CD4-positive, CD25-positive, alpha-beta regulatory T cell (primary cell): ENCODE measurements around the gene ENTR1. TPM values are rescaled to one million over a fixed set of nuclear protein-coding genes. Genes with fewer than 3 reads are reported as not detected.

ENCODE experiments used
- ATAC-seq, 2 donors: fragments of 150-1000 bp; cut with Tn5 transposase; one replicate each; pipeline ENCODE4 v1.10.0; 2021; ENCODE audit warnings: low read depth in 2 of 2, moderate number of reproducible peaks in 2 of 2, moderate library complexity in 1 of 2
- DNase-seq, 3 donors: peaks; one replicate each; pipeline versions ENCODE4 v3.0.0 to v3.0.0-alpha.2; 2012 to 2022; ENCODE audit warnings: mixed read lengths in 1 of 3
- H3K27ac ChIP-seq: one replicate; pipeline ENCODE4 v1.7.0; 2013; ENCODE audit warnings: mild to moderate bottlenecking, low read length; ENCODE audit not compliant: insufficient read depth, poor library complexity, severe bottlenecking
- H3K27me3 ChIP-seq: one replicate; pipeline ENCODE4 v1.7.0; 2013; ENCODE audit warnings: low read length; ENCODE audit not compliant: control insufficient read depth, insufficient read depth
- H3K36me3 ChIP-seq: one replicate; pipeline ENCODE4 v1.7.0; 2013; ENCODE audit warnings: mild to moderate bottlenecking, low read length, moderate library complexity; ENCODE audit not compliant: control insufficient read depth, insufficient read depth
- H3K4me1 ChIP-seq: 2 replicates; pipeline ENCODE4 v1.7.0; 2013; ENCODE audit warnings: mild to moderate bottlenecking, low read length; ENCODE audit not compliant: insufficient read depth, control insufficient read depth, poor library complexity, severe bottlenecking
- H3K4me3 ChIP-seq: one replicate; pipeline ENCODE4 v1.7.0; 2013; ENCODE audit warnings: low read depth, mild to moderate bottlenecking, low read length, moderate library complexity
- H3K9me3 ChIP-seq, 2 experiments: 1 replicate in 1 of 2; 2 replicates in 1 of 2; pipeline ENCODE4 v1.7.0; 2013; ENCODE audit warnings: low read length in 2 of 2, mild to moderate bottlenecking in 1 of 2, moderate library complexity in 1 of 2; ENCODE audit not compliant: control insufficient read depth in 2 of 2
- H3K27ac Mint-ChIP-seq, 3 donors: one replicate each; pipeline ENCODE4 v1.8.0; 2020 to 2022; ENCODE audit warnings: mild to moderate bottlenecking in 3 of 3, mixed read lengths in 3 of 3, moderate library complexity in 2 of 3
- H3K27me3 Mint-ChIP-seq: one replicate; pipeline ENCODE4 v1.8.0; 2022; ENCODE audit warnings: mild to moderate bottlenecking, mixed read lengths
- H3K36me3 Mint-ChIP-seq: one replicate; pipeline ENCODE4 v1.8.0; 2020; ENCODE audit warnings: mixed read lengths
- H3K4me1 Mint-ChIP-seq, 4 donors: one replicate each; pipeline ENCODE4 v1.8.0; 2020 to 2022; ENCODE audit warnings: mixed read lengths in 4 of 4, mild to moderate bottlenecking in 1 of 4
- H3K4me3 Mint-ChIP-seq, 4 donors: one replicate each; pipeline ENCODE4 v1.8.0; 2020 to 2022; ENCODE audit warnings: mild to moderate bottlenecking in 4 of 4, mixed read lengths in 4 of 4, moderate library complexity in 3 of 4
- H3K9me3 Mint-ChIP-seq, 7 donors: one replicate each; pipeline ENCODE4 v1.8.0; 2020 to 2022; ENCODE audit warnings: mixed read lengths in 7 of 7, mild to moderate bottlenecking in 3 of 7, moderate library complexity in 2 of 7
- polyA plus RNA-seq, 4 donors: library from polyadenylated mRNA; unstranded; fragments of 300-500 nt; fragmentation: Illumina TruSeq; gene quantifications; one replicate each; pipeline ENCODE4 v1.2.3, GENCODE V29; 2021
- total RNA-seq: library from RNA; stranded (reverse); gene quantifications from one replicate; pipeline ENCODE4 v1.2.3, GENCODE V29; 2022

The ENTR1 gene
- total and polyA plus RNA-seq, 5 donors from 2014 or later = 7.8 to 63.2 (median 9.6) TPM

- Histone ChIP-seq H3K27me3 (no peaks in the 10 kb centered on the region), H3K9me3 (no peaks in the 10 kb centered on the region), H3K4me1 (peaks cover 18% of the 10 kb centered on the region), H3K27ac (no peak overlapping the region), H3K36me3 (peaks cover 18% of the 10 kb centered on the region), H3K4me3 (no peak overlapping the region)
- Mint-ChIP-seq H3K9me3 (no peaks in the 10 kb centered on the region), H3K4me1 (peaks cover 4 to 22% (median 17%) of the 10 kb centered on the region in 4 donors), H3K4me3 (no peak overlapping the region), H3K27ac (peak overlapping the region in 1 of 3 donors; percentile 48), H3K36me3 (peaks cover 25% of the 10 kb centered on the region), H3K27me3 (no peaks in the 10 kb centered on the region)
- ATAC-seq (no peak), DNase-seq (no peak)
These were observed 27.0 kb downstream of the ENTR1 start for GRCh38 chr9:136383436-136383835.

- no peaks in the 10 kb centered on the region for H3K27me3 ChIP-seq
- H3K36me3 Mint-ChIP-seq = peaks cover 19% of the 10 kb centered on the region
- H3K4me1 ChIP-seq = peaks cover 18% of the 10 kb centered on the region
- no peaks in the 10 kb centered on the region for H3K9me3 Mint-ChIP-seq
- no peak overlapping the region for H3K4me3 ChIP-seq
- peaks cover 4 to 22% (median 17%) of the 10 kb centered on the region in 4 donors for H3K4me1 Mint-ChIP-seq
- ATAC-seq (no peak), DNase-seq (no peak)
- H3K4me3 Mint-ChIP-seq = no peak overlapping the region
- no peaks in the 10 kb centered on the region for H3K9me3 ChIP-seq
- H3K27ac Mint-ChIP-seq = no peak overlapping the region
- H3K27ac ChIP-seq = no peak overlapping the region
- no peaks in the 10 kb centered on the region for H3K27me3 Mint-ChIP-seq
- H3K36me3 ChIP-seq = peaks cover 9% of the 10 kb centered on the region
These were observed 28.4 kb downstream of the ENTR1 start for GRCh38 chr9:136381966-136382513.

GRCh38 chr9:136381311-136381710 lies 29.1 kb downstream of the ENTR1 start:
- DNase-seq (no peak), ATAC-seq (no peak)
- H3K4me1 ChIP-seq = peaks cover 18% of the 10 kb centered on the region
- no peak overlapping the region for H3K27ac Mint-ChIP-seq
- peaks cover 4 to 22% (median 17%) of the 10 kb centered on the region in 4 donors for H3K4me1 Mint-ChIP-seq
- peaks cover 7% of the 10 kb centered on the region for H3K36me3 ChIP-seq
- H3K27me3 Mint-ChIP-seq = no peaks in the 10 kb centered on the region
- no peaks in the 10 kb centered on the region for H3K9me3 Mint-ChIP-seq
- no peaks in the 10 kb centered on the region for H3K27me3 ChIP-seq
- no peak overlapping the region for H3K4me3 ChIP-seq
- no peak overlapping the region for H3K4me3 Mint-ChIP-seq
- no peaks in the 10 kb centered on the region for H3K9me3 ChIP-seq
- peaks cover 19% of the 10 kb centered on the region for H3K36me3 Mint-ChIP-seq
- no peak overlapping the region for H3K27ac ChIP-seq

GRCh38 chr9:136380381-136380780 lies 30.0 kb downstream of the ENTR1 start:
- Mint-ChIP-seq H3K4me3 (no peak overlapping the region), H3K4me1 (peaks cover 4 to 14% (median 10%) of the 10 kb centered on the region in 4 donors), H3K27me3 (no peaks in the 10 kb centered on the region), H3K27ac (no peak overlapping the region), H3K36me3 (peaks cover 13% of the 10 kb centered on the region), H3K9me3 (no peaks in the 10 kb centered on the region)
- Histone ChIP-seq H3K4me3 (no peak overlapping the region), H3K27me3 (no peaks in the 10 kb centered on the region), H3K27ac (no peak overlapping the region), H3K4me1 (peaks cover 11% of the 10 kb centered on the region), H3K9me3 (no peaks in the 10 kb centered on the region), H3K36me3 (peaks cover 5% of the 10 kb centered on the region)
- ATAC-seq (no peak), DNase-seq (no peak)

GRCh38 chr9:136379891-136380290 lies 30.5 kb downstream of the ENTR1 start:
- Mint-ChIP-seq H3K4me3 (no peak overlapping the region), H3K36me3 (peaks cover 10% of the 10 kb centered on the region), H3K4me1 (peaks cover 3 to 9% (median 6%) of the 10 kb centered on the region in 4 donors), H3K9me3 (no peaks in the 10 kb centered on the region), H3K27ac (no peak overlapping the region), H3K27me3 (no peaks in the 10 kb centered on the region)
- H3K27me3 ChIP-seq = no peaks in the 10 kb centered on the region
- no peak for ATAC-seq
- DNase-seq = no peak
- H3K4me3 ChIP-seq = no peak overlapping the region
- no peaks in the 10 kb centered on the region for H3K9me3 ChIP-seq
- no peak overlapping the region for H3K27ac ChIP-seq
- peaks cover 5% of the 10 kb centered on the region for H3K36me3 ChIP-seq
- H3K4me1 ChIP-seq = peaks cover 6% of the 10 kb centered on the region

- Histone ChIP-seq H3K4me3 (no peak overlapping the region), H3K27me3 (no peaks in the 10 kb centered on the region), H3K27ac (no peak overlapping the region), H3K9me3 (no peaks in the 10 kb centered on the region), H3K4me1 (peaks cover 2% of the 10 kb centered on the region), H3K36me3 (peaks cover 5% of the 10 kb centered on the region)
- ATAC-seq (no peak), DNase-seq (no peak)
- Mint-ChIP-seq H3K27ac (no peak overlapping the region), H3K27me3 (no peaks in the 10 kb centered on the region), H3K4me3 (no peak overlapping the region), H3K4me1 (peaks cover 0 to 4% (median 2%) of the 10 kb centered on the region in 4 donors), H3K9me3 (no peaks in the 10 kb centered on the region), H3K36me3 (peaks cover 6% of the 10 kb centered on the region)
These were observed 31.0 kb downstream of the ENTR1 start for GRCh38 chr9:136379401-136379800.

GRCh38 chr9:136379003-136379287 lies 31.5 kb downstream of the ENTR1 start:
- Histone ChIP-seq H3K36me3 (peaks cover 5% of the 10 kb centered on the region), H3K4me3 (no peak overlapping the region), H3K9me3 (no peaks in the 10 kb centered on the region), H3K27ac (no peak overlapping the region), H3K27me3 (no peaks in the 10 kb centered on the region), H3K4me1 (no peaks in the 10 kb centered on the region)
- Mint-ChIP-seq H3K4me3 (no peak overlapping the region), H3K4me1 (no peaks in the 10 kb centered on the region), H3K36me3 (peaks cover 2% of the 10 kb centered on the region), H3K9me3 (no peaks in the 10 kb centered on the region), H3K27me3 (no peaks in the 10 kb centered on the region), H3K27ac (no peak overlapping the region)
- ATAC-seq (peak in 1 of 2 donors; percentile 13), DNase-seq (no peak)

- ATAC-seq (no peak), DNase-seq (no peak)
- Histone ChIP-seq H3K4me1 (no peaks in the 10 kb centered on the region), H3K36me3 (peaks cover 5% of the 10 kb centered on the region), H3K4me3 (no peak overlapping the region), H3K9me3 (no peaks in the 10 kb centered on the region), H3K27ac (no peak overlapping the region), H3K27me3 (no peaks in the 10 kb centered on the region)
- no peaks in the 10 kb centered on the region for H3K9me3 Mint-ChIP-seq
- no peaks in the 10 kb centered on the region for H3K27me3 Mint-ChIP-seq
- H3K4me3 Mint-ChIP-seq = no peak overlapping the region
- H3K36me3 Mint-ChIP-seq = no peaks in the 10 kb centered on the region
- H3K27ac Mint-ChIP-seq = no peak overlapping the region
- H3K4me1 Mint-ChIP-seq = no peaks in the 10 kb centered on the region
These were observed 32.0 kb downstream of the ENTR1 start for GRCh38 chr9:136378170-136379002.
